HEK293 (cell line): Measurements from ENCODE around the gene NUF2.

Source experiments
- CTCF ChIA-PET: fragments of 350-600 bp; formaldehyde crosslinking; extraction: SDS; loops from one replicate; lab custom pipeline; 2021; ENCODE audit warnings: antibody characterized with exemption; lab: Yijun Ruan, JAX
- POLR2A ChIA-PET: fragments of 300-600 bp; formaldehyde crosslinking; extraction: SDS; loops from one replicate; lab custom pipeline; 2020; ENCODE audit warnings: antibody characterized with exemption, inconsistent platforms; lab: Yijun Ruan, JAX
- H3K27ac ChIP-seq: fragments of 200-500 bp; sonication (Bioruptor generic); 2 replicates; pipeline ENCODE4 v1.5.1; 2014; ENCODE audit warnings: low read depth, low read length, control low read depth, inconsistent platforms; ENCODE audit errors: extremely low read depth
- H3K36me3 ChIP-seq, 2 experiments: fragments of 200-500 bp in 1 of 2; sonication (Bioruptor generic) in 1 of 2; 1 replicate in 1 of 2; 2 replicates in 1 of 2; pipeline ENCODE4 v1.5.1; 2014 to 2017; ENCODE audit warnings: inconsistent platforms in 2 of 2, low read length in 2 of 2; ENCODE audit not compliant: control insufficient read depth in 2 of 2, insufficient read depth in 1 of 2
- H3K4me1 ChIP-seq: fragments of 200-500 bp; sonication (Bioruptor generic); 2 replicates; pipeline ENCODE4 v1.5.1; 2014; ENCODE audit warnings: mild to moderate bottlenecking, low read length, inconsistent platforms; ENCODE audit not compliant: control insufficient read depth, insufficient read depth
- H3K4me3 ChIP-seq: 2 replicates; pipeline ENCODE4 v1.5.1; 2011; ENCODE audit warnings: low read depth, mild to moderate bottlenecking, control low read depth, low read length, moderate library complexity
- H3K9me3 ChIP-seq: fragments of 200-500 bp; sonication (Bioruptor generic); 2 replicates; pipeline ENCODE4 v1.5.1; 2014; ENCODE audit warnings: low read depth, low read length, inconsistent platforms; ENCODE audit not compliant: control insufficient read depth, insufficient read depth
- HOXC10 ChIP-seq: sonication (generic); formaldehyde crosslinking; IDR thresholded peaks from 2 replicates; pipeline ENCODE4 v1.8.1; 2023; ENCODE audit warnings: mild to moderate bottlenecking, missing genetic modification reagents
- KLF7 ChIP-seq: fragments of 450-650 bp; formaldehyde crosslinking; IDR thresholded peaks from 2 replicates; pipeline ENCODE4 v1.5.1; 2016; ENCODE audit warnings: missing biosample characterization, missing genetic modification characterization, borderline replicate concordance
- KLF9 ChIP-seq: fragments of 450-650 bp; formaldehyde crosslinking; IDR thresholded peaks from 2 replicates; pipeline ENCODE4 v1.5.1; 2016; ENCODE audit warnings: missing biosample characterization, missing genetic modification characterization, low read depth
- ZBTB17 ChIP-seq: fragments of 450-650 bp; formaldehyde crosslinking; IDR thresholded peaks from 2 replicates; pipeline ENCODE4 v1.5.1; 2016; ENCODE audit warnings: missing biosample characterization, missing genetic modification characterization
- ZBTB21 ChIP-seq: fragments of 450-650 bp; formaldehyde crosslinking; IDR thresholded peaks from 2 replicates; pipeline ENCODE4 v1.5.1; 2017; ENCODE audit warnings: missing biosample characterization, missing genetic modification characterization
- ZBTB8A ChIP-seq: fragments of 450-650 bp; formaldehyde crosslinking; IDR thresholded peaks from 2 replicates; pipeline ENCODE4 v1.5.1; 2016; ENCODE audit warnings: missing biosample characterization, missing genetic modification characterization
- ZNF155 ChIP-seq: fragments of 450-650 bp; formaldehyde crosslinking; IDR thresholded peaks from 2 replicates; pipeline ENCODE4 v1.5.1; 2016; ENCODE audit warnings: missing biosample characterization, missing genetic modification characterization
- ZNF354C ChIP-seq: fragments of 450-650 bp; formaldehyde crosslinking; IDR thresholded peaks from 2 replicates; pipeline ENCODE4 v1.5.1; 2016; ENCODE audit warnings: missing biosample characterization, missing genetic modification characterization, low read depth, borderline replicate concordance
- ZNF501 ChIP-seq: fragments of 450-650 bp; formaldehyde crosslinking; IDR thresholded peaks from 2 replicates; pipeline ENCODE4 v1.5.1; 2016; ENCODE audit warnings: missing biosample characterization, missing genetic modification characterization
- ZNF585B ChIP-seq: fragments of 450-650 bp; formaldehyde crosslinking; IDR thresholded peaks from 2 replicates; pipeline ENCODE4 v1.5.1; 2016; ENCODE audit warnings: missing biosample characterization, missing genetic modification characterization
- ZNF776 ChIP-seq: fragments of 450-650 bp; formaldehyde crosslinking; IDR thresholded peaks from 2 replicates; pipeline ENCODE4 v1.5.0; 2017; ENCODE audit warnings: missing biosample characterization, missing genetic modification characterization, borderline replicate concordance
- TF ChIP-seq, protein P1 (sequence below): fragments of 450-650 bp; formaldehyde crosslinking; IDR thresholded peaks from 2 replicates; pipeline ENCODE4 v1.5.1; 2016; ENCODE audit warnings: missing biosample characterization, missing genetic modification characterization
- TF ChIP-seq, protein P2 (sequence below): IDR thresholded peaks from 2 replicates; pipeline ENCODE4 v1.6.1; 2011; ENCODE audit warnings: mild to moderate bottlenecking, low read depth, low read length, borderline replicate concordance
- TF ChIP-seq, protein P3 (sequence below): fragments of 450-650 bp; formaldehyde crosslinking; IDR thresholded peaks from 2 replicates; pipeline ENCODE4 v1.5.1; 2016; ENCODE audit warnings: missing biosample characterization, missing genetic modification characterization
- TF ChIP-seq, protein P4 (sequence below): fragments of 450-650 bp; formaldehyde crosslinking; IDR thresholded peaks from 2 replicates; pipeline ENCODE4 v1.5.1; 2016; ENCODE audit warnings: missing biosample characterization, missing genetic modification characterization
- TF ChIP-seq, protein P5 (sequence below): fragments of 450-650 bp; formaldehyde crosslinking; IDR thresholded peaks from 2 replicates; pipeline ENCODE4 v1.5.1; 2017; ENCODE audit warnings: missing biosample characterization, missing genetic modification characterization
- TF ChIP-seq, protein P6 (sequence below): fragments of 450-650 bp; IDR thresholded peaks from 2 replicates; pipeline ENCODE4 v1.5.1; 2018; ENCODE audit warnings: missing biosample characterization, missing genetic modification characterization
- TF ChIP-seq, protein P7 (sequence below): fragments of 450-650 bp; formaldehyde crosslinking; IDR thresholded peaks from 2 replicates; pipeline ENCODE4 v1.5.1; 2016; ENCODE audit warnings: missing biosample characterization, missing genetic modification characterization

NUF2 gene

DNA sequence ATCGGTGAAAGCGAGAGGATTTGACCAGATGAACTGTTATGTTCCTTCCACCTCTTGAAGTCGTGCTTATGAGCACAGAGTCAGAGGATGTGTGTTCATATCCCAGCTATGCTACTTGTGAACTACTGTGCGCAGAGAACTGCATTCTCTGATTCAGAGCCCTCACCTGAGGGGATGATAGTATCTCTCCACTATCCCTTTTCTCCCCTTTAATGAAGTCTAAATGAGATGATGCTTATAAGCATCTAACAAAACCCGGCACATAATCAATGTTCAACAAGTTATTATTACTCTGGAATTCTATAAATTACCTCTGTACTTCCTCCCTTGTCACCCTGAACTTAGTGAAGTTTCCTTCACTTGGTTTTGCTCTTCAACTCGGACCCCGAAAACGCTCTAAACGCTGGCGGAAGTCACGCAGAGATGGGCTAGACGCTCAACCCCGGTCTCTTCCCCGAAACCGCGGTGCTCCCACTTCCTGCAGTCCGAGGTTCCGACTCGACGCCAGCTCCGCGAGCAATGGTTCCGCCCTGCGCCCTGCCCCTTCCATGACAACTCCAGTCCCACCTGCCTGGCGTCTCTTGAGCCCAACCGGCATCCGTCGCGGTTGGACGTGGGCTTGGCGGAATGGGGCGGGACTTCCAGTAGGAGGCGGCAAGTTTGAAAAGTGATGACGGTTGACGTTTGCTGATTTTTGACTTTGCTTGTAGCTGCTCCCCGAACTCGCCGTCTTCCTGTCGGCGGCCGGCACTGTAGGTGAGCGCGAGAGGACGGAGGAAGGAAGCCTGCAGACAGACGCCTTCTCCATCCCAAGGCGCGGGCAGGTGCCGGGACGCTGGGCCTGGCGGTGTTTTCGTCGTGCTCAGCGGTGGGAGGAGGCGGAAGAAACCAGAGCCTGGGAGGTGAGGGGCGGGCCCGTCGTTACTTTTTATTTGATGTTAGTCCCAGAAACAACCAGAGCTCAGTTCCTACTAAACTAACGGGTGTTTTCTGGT lies at the start of gene NUF2:
TSS of gene NUF2 (plus strand) at position 644 of the 995 bp plus-strand sequence. CDS start 4,098 bp downstream, outside the sequence.
- peaks cover 4 to 40% of the 10 kb centered on the region in 2 experiments; a peak in 2 of 3 replicates for H3K36me3 ChIP-seq
- peak within 1 kb of the TSS; percentile 82 for H3K27ac ChIP-seq
- CTCF ChIA-PET = interaction anchor here (1.2 to 2.5 kb wide), 2 partner anchors 467 to 468 kb away, joined by 3 to 12 read pairs; no protein-coding TSS in a partner anchor
- POLR2A ChIA-PET = interaction anchor here (0.6 to 1.2 kb wide), 3 partner anchors 12 to 252 kb away, joined by 3 to 5 read pairs (median 3); partner anchors contain the start of gene RGS4
- H3K4me1 ChIP-seq = no peaks in the 10 kb centered on the region
- H3K4me3 ChIP-seq = peak within 1 kb of the TSS; percentile 79
- no peaks in the 10 kb centered on the region for H3K9me3 ChIP-seq
- TF ChIP-seq ZBTB21 (peak; percentile 90), ZNF155 (tag by site-specific recombination) (peak; percentile 62; the same call in 1 of the 2 replicates), HOXC10 (CRISPR knock-in tag) (no peak), ZNF354C (tag by site-specific recombination) (no peak), ZBTB17 (peak; percentile 97), ZNF776 (tag by site-specific recombination) (no peak), KLF9 (peak; percentile 96), ZBTB8A (tag by site-specific recombination) (peak; percentile 83), KLF7 (tag by site-specific recombination) (peak; percentile 98), ZNF585B (tag by site-specific recombination) (no peak), ZNF501 (tag by site-specific recombination) (peak; percentile 100)
- TF ChIP-seq, protein P1, sequence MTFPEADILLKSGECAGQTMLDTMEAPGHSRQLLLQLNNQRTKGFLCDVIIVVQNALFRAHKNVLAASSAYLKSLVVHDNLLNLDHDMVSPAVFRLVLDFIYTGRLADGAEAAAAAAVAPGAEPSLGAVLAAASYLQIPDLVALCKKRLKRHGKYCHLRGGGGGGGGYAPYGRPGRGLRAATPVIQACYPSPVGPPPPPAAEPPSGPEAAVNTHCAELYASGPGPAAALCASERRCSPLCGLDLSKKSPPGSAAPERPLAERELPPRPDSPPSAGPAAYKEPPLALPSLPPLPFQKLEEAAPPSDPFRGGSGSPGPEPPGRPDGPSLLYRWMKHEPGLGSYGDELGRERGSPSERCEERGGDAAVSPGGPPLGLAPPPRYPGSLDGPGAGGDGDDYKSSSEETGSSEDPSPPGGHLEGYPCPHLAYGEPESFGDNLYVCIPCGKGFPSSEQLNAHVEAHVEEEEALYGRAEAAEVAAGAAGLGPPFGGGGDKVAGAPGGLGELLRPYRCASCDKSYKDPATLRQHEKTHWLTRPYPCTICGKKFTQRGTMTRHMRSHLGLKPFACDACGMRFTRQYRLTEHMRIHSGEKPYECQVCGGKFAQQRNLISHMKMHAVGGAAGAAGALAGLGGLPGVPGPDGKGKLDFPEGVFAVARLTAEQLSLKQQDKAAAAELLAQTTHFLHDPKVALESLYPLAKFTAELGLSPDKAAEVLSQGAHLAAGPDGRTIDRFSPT (tag by site-specific recombination) = peak; percentile 56; the same call in 1 of the 2 replicates
- TF ChIP-seq, protein P2, sequence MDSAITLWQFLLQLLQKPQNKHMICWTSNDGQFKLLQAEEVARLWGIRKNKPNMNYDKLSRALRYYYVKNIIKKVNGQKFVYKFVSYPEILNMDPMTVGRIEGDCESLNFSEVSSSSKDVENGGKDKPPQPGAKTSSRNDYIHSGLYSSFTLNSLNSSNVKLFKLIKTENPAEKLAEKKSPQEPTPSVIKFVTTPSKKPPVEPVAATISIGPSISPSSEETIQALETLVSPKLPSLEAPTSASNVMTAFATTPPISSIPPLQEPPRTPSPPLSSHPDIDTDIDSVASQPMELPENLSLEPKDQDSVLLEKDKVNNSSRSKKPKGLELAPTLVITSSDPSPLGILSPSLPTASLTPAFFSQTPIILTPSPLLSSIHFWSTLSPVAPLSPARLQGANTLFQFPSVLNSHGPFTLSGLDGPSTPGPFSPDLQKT = no peak
- TF ChIP-seq, protein P3, sequence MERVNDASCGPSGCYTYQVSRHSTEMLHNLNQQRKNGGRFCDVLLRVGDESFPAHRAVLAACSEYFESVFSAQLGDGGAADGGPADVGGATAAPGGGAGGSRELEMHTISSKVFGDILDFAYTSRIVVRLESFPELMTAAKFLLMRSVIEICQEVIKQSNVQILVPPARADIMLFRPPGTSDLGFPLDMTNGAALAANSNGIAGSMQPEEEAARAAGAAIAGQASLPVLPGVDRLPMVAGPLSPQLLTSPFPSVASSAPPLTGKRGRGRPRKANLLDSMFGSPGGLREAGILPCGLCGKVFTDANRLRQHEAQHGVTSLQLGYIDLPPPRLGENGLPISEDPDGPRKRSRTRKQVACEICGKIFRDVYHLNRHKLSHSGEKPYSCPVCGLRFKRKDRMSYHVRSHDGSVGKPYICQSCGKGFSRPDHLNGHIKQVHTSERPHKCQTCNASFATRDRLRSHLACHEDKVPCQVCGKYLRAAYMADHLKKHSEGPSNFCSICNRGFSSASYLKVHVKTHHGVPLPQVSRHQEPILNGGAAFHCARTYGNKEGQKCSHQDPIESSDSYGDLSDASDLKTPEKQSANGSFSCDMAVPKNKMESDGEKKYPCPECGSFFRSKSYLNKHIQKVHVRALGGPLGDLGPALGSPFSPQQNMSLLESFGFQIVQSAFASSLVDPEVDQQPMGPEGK (tag by site-specific recombination) = peak; percentile 81
- TF ChIP-seq, protein P4, sequence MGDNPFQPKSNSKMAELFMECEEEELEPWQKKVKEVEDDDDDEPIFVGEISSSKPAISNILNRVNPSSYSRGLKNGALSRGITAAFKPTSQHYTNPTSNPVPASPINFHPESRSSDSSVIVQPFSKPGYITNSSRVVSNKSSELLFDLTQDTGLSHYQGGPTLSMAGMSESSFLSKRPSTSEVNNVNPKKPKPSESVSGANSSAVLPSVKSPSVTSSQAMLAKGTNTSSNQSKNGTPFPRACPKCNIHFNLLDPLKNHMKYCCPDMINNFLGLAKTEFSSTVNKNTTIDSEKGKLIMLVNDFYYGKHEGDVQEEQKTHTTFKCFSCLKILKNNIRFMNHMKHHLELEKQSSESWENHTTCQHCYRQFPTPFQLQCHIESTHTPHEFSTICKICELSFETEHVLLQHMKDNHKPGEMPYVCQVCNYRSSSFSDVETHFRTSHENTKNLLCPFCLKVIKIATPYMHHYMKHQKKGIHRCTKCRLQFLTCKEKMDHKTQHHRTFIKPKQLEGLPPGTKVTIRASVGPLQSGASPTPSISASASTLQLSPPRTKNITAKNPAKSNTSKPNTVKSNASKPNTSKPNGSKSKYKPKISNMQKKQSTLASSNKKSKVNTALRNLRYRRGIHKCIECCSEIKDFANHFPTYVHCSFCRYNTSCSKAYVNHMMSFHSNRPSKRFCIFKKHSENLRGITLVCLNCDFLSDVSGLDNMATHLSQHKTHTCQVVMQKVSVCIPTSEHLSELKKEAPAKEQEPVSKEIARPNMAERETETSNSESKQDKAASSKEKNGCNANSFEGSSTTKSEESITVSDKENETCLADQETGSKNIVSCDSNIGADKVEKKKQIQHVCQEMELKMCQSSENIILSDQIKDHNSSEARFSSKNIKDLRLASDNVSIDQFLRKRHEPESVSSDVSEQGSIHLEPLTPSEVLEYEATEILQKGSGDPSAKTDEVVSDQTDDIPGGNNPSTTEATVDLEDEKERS (tag by site-specific recombination) = peak; percentile 96
- TF ChIP-seq, protein P5, sequence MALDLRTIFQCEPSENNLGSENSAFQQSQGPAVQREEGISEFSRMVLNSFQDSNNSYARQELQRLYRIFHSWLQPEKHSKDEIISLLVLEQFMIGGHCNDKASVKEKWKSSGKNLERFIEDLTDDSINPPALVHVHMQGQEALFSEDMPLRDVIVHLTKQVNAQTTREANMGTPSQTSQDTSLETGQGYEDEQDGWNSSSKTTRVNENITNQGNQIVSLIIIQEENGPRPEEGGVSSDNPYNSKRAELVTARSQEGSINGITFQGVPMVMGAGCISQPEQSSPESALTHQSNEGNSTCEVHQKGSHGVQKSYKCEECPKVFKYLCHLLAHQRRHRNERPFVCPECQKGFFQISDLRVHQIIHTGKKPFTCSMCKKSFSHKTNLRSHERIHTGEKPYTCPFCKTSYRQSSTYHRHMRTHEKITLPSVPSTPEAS (tag by site-specific recombination) = peak; percentile 80
- TF ChIP-seq, protein P6, sequence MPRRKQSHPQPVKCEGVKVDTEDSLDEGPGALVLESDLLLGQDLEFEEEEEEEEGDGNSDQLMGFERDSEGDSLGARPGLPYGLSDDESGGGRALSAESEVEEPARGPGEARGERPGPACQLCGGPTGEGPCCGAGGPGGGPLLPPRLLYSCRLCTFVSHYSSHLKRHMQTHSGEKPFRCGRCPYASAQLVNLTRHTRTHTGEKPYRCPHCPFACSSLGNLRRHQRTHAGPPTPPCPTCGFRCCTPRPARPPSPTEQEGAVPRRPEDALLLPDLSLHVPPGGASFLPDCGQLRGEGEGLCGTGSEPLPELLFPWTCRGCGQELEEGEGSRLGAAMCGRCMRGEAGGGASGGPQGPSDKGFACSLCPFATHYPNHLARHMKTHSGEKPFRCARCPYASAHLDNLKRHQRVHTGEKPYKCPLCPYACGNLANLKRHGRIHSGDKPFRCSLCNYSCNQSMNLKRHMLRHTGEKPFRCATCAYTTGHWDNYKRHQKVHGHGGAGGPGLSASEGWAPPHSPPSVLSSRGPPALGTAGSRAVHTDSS (tag by site-specific recombination) = peak; percentile 62; the same call in 1 of the 2 replicates
- TF ChIP-seq, protein P7, sequence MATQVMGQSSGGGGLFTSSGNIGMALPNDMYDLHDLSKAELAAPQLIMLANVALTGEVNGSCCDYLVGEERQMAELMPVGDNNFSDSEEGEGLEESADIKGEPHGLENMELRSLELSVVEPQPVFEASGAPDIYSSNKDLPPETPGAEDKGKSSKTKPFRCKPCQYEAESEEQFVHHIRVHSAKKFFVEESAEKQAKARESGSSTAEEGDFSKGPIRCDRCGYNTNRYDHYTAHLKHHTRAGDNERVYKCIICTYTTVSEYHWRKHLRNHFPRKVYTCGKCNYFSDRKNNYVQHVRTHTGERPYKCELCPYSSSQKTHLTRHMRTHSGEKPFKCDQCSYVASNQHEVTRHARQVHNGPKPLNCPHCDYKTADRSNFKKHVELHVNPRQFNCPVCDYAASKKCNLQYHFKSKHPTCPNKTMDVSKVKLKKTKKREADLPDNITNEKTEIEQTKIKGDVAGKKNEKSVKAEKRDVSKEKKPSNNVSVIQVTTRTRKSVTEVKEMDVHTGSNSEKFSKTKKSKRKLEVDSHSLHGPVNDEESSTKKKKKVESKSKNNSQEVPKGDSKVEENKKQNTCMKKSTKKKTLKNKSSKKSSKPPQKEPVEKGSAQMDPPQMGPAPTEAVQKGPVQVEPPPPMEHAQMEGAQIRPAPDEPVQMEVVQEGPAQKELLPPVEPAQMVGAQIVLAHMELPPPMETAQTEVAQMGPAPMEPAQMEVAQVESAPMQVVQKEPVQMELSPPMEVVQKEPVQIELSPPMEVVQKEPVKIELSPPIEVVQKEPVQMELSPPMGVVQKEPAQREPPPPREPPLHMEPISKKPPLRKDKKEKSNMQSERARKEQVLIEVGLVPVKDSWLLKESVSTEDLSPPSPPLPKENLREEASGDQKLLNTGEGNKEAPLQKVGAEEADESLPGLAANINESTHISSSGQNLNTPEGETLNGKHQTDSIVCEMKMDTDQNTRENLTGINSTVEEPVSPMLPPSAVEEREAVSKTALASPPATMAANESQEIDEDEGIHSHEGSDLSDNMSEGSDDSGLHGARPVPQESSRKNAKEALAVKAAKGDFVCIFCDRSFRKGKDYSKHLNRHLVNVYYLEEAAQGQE = peak; percentile 83
